GM12878 (cell line): ENCODE measurements around the gene VWA3A.

ENCODE experiments used
- CTCF ChIP-seq, 3 experiments: IDR thresholded peaks in 2 of 3; conservative IDR thresholded peaks in 1 of 3; 2 replicates each; pipeline ENCODE4 v1.5.1; 2011; ENCODE audit warnings: low read depth in 3 of 3, low read length in 3 of 3, mild to moderate bottlenecking in 3 of 3, control low read depth in 2 of 3, moderate library complexity in 2 of 3, inconsistent platforms in 1 of 3, mixed read lengths in 1 of 3; ENCODE audit not compliant: control insufficient read depth in 2 of 3, insufficient read depth in 1 of 3; ENCODE audit errors: extremely low read depth in 1 of 3
- EP300 ChIP-seq, 2 experiments: fragments of 150-350 bp in 1 of 2; IDR thresholded peaks; 2 replicates each; pipeline ENCODE4 v1.6.1; 2011 to 2012; ENCODE audit warnings: low read depth in 2 of 2, low read length in 2 of 2, borderline replicate concordance in 1 of 2, improper control_type of control experiment in 1 of 2, inconsistent platforms in 1 of 2; ENCODE audit not compliant: control insufficient read depth in 1 of 2
- NFXL1 ChIP-seq: fragments of 450-650 bp; IDR thresholded peaks from 2 replicates; pipeline ENCODE4 v1.6.1; 2017; ENCODE audit warnings: antibody characterized with exemption, mild to moderate bottlenecking, borderline replicate concordance
- NKRF ChIP-seq: fragments of 450-650 bp; conservative IDR thresholded peaks from 2 replicates; pipeline ENCODE4 v1.6.1; 2017; ENCODE audit warnings: mild to moderate bottlenecking, moderate library complexity
- RAD21 ChIP-seq: IDR thresholded peaks from 2 replicates; pipeline ENCODE4 v1.6.1; 2011; ENCODE audit warnings: mild to moderate bottlenecking, low read depth, low read length, moderate library complexity; ENCODE audit not compliant: insufficient read depth
- REST ChIP-seq: IDR thresholded peaks from 2 replicates; pipeline ENCODE4 v1.6.1; 2012; ENCODE audit warnings: mild to moderate bottlenecking, low read depth, low read length
- SRF ChIP-seq, 2 experiments: IDR thresholded peaks; 2 replicates each; pipeline ENCODE4 v1.6.1; 2011; ENCODE audit warnings: low read depth in 2 of 2, low read length in 2 of 2, mild to moderate bottlenecking in 1 of 2, moderate library complexity in 1 of 2
- USF2 ChIP-seq: IDR thresholded peaks from 2 replicates; pipeline ENCODE4 v1.6.1; 2011; ENCODE audit warnings: low read depth, low read length, improper control_type of control experiment, borderline replicate concordance
- ZNF592 ChIP-seq: fragments of 450-650 bp; IDR thresholded peaks from 2 replicates; pipeline ENCODE4 v1.6.1; 2017; ENCODE audit warnings: mild to moderate bottlenecking, moderate library complexity

- TF ChIP-seq NFXL1 (no peak), ZNF592 (no peak), NKRF (no peak), USF2 (no peak), RAD21 (no peak), SRF (IDR thresholded peaks at IDR 0.05; ENCODE audit: low read depth in 2 of 2, low read length in 2 of 2) (no peak), CTCF (IDR thresholded peaks at IDR 0.05 in 2 of 3, conservative IDR thresholded peaks at IDR 0.05 in 1 of 3; ENCODE audit: control insufficient read depth in 2 of 3, extremely low read depth in 1 of 3, insufficient read depth in 1 of 3, low read depth in 3 of 3, low read length in 3 of 3) (no peak), EP300 (IDR thresholded peaks at IDR 0.05; ENCODE audit: borderline replicate concordance in 1 of 2, control insufficient read depth in 1 of 2, low read depth in 2 of 2, low read length in 2 of 2) (no peak), REST (no peak)
Measured at GRCh38 chr16:22103441-22103840, 11.1 kb downstream of the VWA3A start.
